AG04450 (cell line): ENCODE measurements around the gene GRB10. TPM values are rescaled to one million over a fixed set of nuclear protein-coding genes. Genes with fewer than 3 reads are reported as not detected.
"Not testable (repeated sequence)": the region's sequence is repeated elsewhere in the genome, so short reads cannot be mapped to it uniquely, and the experiment has no call there.

Experiments used
- CTCF ChIA-PET: fragments of 300-600, 350-600 bp; formaldehyde crosslinking; extraction: SDS; loops from one replicate; lab custom pipeline; 2022; ENCODE audit warnings: antibody characterized with exemption, inconsistent platforms; lab: Charles Lee
- POLR2A ChIA-PET: fragments of 350-600 bp; formaldehyde crosslinking; extraction: SDS; loops from one replicate; lab custom pipeline; 2021; ENCODE audit warnings: antibody characterized with exemption, inconsistent platforms; lab: Yijun Ruan, JAX
- DNase-seq: peaks from one replicate; pipeline ENCODE4 v3.0.0-alpha.2; 2011; ENCODE audit warnings: low read depth, low spot score
- H3K27ac ChIP-seq: one replicate; pipeline ENCODE4 v1.5.1; 2012; ENCODE audit warnings: low read depth, low read length, control low read depth
- H3K27me3 ChIP-seq: one replicate; pipeline ENCODE4 v1.6.0; 2012; ENCODE audit warnings: low read length; ENCODE audit not compliant: control insufficient read depth, insufficient read depth
- H3K4me3 ChIP-seq: 2 replicates; pipeline ENCODE4 v1.5.1; 2011; ENCODE audit warnings: mild to moderate bottlenecking, low read depth, low read length, control low read depth
- H3K9me3 ChIP-seq: 2 replicates; pipeline ENCODE4 v1.5.1; 2012; ENCODE audit warnings: low read length; ENCODE audit not compliant: control insufficient read depth, insufficient read depth
- CTCF ChIP-seq: IDR thresholded peaks from 2 replicates; pipeline ENCODE4 v1.5.1; 2011; ENCODE audit warnings: low read depth, low read length, control low read depth, inconsistent platforms
- polyA plus RNA-seq: library from polyadenylated mRNA; depleted of rRNA; stranded (reverse); fragments of >200 nt; gene quantifications from 2 replicates; pipeline ENCODE4 v1.2.3, GENCODE V29; 2011

The GRB10 gene
- polyA plus RNA-seq, 1 experiment: 8.0 TPM

- CTCF ChIA-PET: no interaction called here
Measured at GRCh38 chr7:50580057-50580456, 202.6 kb downstream of the GRB10 start.

DNA sequence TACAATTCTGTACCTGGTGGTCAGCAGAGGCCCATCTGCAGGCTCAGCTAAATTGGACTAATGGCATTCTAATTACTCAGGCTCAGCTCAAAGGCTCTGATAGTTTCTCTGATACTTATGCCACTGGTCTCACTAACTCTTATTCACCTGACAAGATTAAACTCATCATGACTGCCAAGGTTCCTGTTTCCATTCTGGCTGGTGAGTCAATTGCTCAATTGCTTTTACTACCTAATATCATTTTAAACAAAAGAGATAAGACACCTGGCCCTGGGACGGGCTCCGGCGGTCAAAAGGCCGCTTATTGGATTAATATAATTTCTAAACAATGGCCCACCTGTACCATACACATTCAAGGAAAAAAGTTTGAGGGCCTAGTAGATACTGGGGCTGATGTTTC is 204.6 kb downstream of the GRB10 start:
- DNase-seq, H3K27ac ChIP-seq, H3K4me3 ChIP-seq, H3K27me3 ChIP-seq, CTCF ChIA-PET, H3K9me3 ChIP-seq, POLR2A ChIA-PET: not testable (repeated sequence)

More at GRCh38 chr7:50580057-50580456, 202.6 kb downstream of the GRB10 start:
- Histone ChIP-seq H3K9me3 (peaks cover 7% of the 10 kb centered on the region; the same call in 1 of the 2 replicates), H3K4me3 (no peak overlapping the region), H3K27me3 (peaks cover 3% of the 10 kb centered on the region), H3K27ac (no peak overlapping the region)
- no peak for TF ChIP-seq CTCF
- DNase-seq: no peak
- POLR2A ChIA-PET: no interaction called here

DNA sequence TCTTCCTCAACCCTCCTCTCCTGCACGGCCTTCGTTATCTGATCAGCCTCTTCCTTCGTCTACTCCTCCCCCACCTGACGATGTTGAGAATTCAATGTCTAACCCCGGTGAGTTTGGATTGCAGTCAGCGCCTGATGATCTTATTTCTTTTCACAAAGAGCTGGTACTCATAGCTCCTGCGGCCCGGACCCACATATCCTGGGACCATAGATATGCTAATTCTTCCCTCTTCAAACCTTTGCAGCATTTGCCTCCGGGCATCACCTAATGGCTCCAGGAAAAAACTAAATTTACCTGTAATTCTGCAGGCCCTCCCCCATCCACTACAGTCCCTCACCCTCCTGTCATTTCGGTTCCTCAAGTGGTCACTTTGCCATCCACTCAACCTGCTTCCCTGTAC is 205.1 kb downstream of the GRB10 start:
- H3K9me3 ChIP-seq: no peaks in the 10 kb centered on the region
- POLR2A ChIA-PET: no interaction called here
- DNase-seq: no peak
- H3K27me3 ChIP-seq: peaks cover 3% of the 10 kb centered on the region
- no peak overlapping the region for H3K27ac ChIP-seq
- TF ChIP-seq CTCF: no peak
- CTCF ChIA-PET: no interaction called here
- H3K4me3 ChIP-seq: no peak overlapping the region

- H3K27me3 ChIP-seq, H3K9me3 ChIP-seq, POLR2A ChIA-PET, H3K27ac ChIP-seq, CTCF ChIA-PET, H3K4me3 ChIP-seq, DNase-seq: not testable (repeated sequence)
Measured at GRCh38 chr7:50576388-50576787, 206.3 kb downstream of the GRB10 start.

DNA sequence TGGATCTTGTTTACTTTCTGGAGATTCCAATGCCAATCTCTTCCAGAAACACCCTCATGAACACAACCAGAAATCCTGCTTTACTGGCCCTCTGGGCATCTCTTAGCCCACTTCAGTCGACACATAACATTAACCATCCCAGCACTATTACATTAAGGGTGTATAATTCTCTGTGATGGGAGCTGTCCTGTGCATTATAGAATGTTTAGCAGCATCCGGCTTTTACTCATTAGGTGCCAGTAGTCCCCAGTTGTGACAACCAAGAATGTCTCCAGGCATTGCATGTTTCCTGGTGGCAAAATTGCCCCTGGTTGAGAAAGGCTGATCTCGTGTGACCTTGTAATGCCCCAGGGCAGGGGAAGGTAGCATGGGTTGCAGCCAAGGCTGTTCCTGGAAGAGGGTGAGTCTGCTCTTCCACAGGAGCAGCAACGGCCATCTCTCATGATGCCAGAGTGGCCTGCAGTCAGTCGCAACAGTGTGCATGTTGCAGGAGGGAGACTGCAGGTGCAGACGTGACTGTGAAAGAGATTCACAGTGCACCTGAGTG is 214.9 kb downstream of the GRB10 start:
- no peak overlapping the region for H3K27ac ChIP-seq

More for the DNA sequence above, 214.9 kb downstream of the GRB10 start:
- Histone ChIP-seq H3K4me3 (no peak overlapping the region), H3K27me3 (peaks cover 3% of the 10 kb centered on the region), H3K9me3 (no peaks in the 10 kb centered on the region)
- TF ChIP-seq CTCF: no peak
- ChIA-PET POLR2A (no interaction called here), CTCF (no interaction called here)
- no peak for DNase-seq
